Right atrium auricular region (tissue), 2 donors: ENCODE results near the gene INSM2. TPM values are rescaled to one million over a fixed set of nuclear protein-coding genes. Genes with fewer than 3 reads are reported as not detected.

Experiments used
- DNase-seq: peaks from one replicate; pipeline ENCODE4 v3.0.0-alpha.2; 2019; ENCODE audit warnings: low spot score
- H3K27ac ChIP-seq, 2 donors: fragments of 200-600 bp; sonication (generic); 1 replicate in 1 of 2; 2 replicates in 1 of 2; pipeline ENCODE4 v1.5.1; 2016 to 2019
- H3K27me3 ChIP-seq, 2 donors: fragments of 200-600 bp; sonication (generic); one replicate each; pipeline versions ENCODE4 v1.5.1 to v1.6.0; 2017 to 2019
- H3K36me3 ChIP-seq: fragments of 200-600 bp; sonication (generic); one replicate; pipeline ENCODE4 v1.5.1; 2016
- H3K4me1 ChIP-seq, 2 donors: fragments of 200-600 bp; sonication (generic); one replicate each; pipeline versions ENCODE4 v1.5.1 to v1.6.0; 2017 to 2019
- H3K4me3 ChIP-seq, 2 donors: fragments of 200-600 bp; sonication (generic); 1 replicate in 1 of 2; 2 replicates in 1 of 2; pipeline ENCODE4 v1.5.1; 2017 to 2019; ENCODE audit warnings: mild to moderate bottlenecking in 1 of 2, moderate library complexity in 1 of 2
- H3K9me3 ChIP-seq, 2 donors: fragments of 200-600 bp; sonication (generic); one replicate each; pipeline ENCODE4 v1.5.1; 2019
- CTCF ChIP-seq, 2 donors: fragments of 200-600 bp; sonication (generic); IDR thresholded peaks; one replicate each; pipeline ENCODE4 v1.5.1; 2019; ENCODE audit warnings: antibody characterized with exemption in 2 of 2
- total RNA-seq, 2 donors: library from RNA; depleted of rRNA; stranded (reverse); fragments of >200 nt; gene quantifications; one replicate each; pipeline ENCODE4 v1.1.0, GENCODE V29; 2016

The INSM2 gene
- total RNA-seq, 2 donors from 2014 or later: not detected

- no peak overlapping the region for H3K4me3 ChIP-seq
- no peak for DNase-seq
- no peaks in the 10 kb centered on the region for H3K9me3 ChIP-seq
- H3K27ac ChIP-seq: no peak overlapping the region
- H3K4me1 ChIP-seq: no peaks in the 10 kb centered on the region
- no peak for TF ChIP-seq CTCF (IDR thresholded peaks at IDR 0.05)
- H3K36me3 ChIP-seq: no peaks in the 10 kb centered on the region
- no peaks in the 10 kb centered on the region for H3K27me3 ChIP-seq
Observed at GRCh38 chr14:35565871-35566464, 32.0 kb downstream of the INSM2 start.

- no peaks in the 10 kb centered on the region for H3K36me3 ChIP-seq
- no peak overlapping the region for H3K4me3 ChIP-seq
- no peaks in the 10 kb centered on the region for H3K4me1 ChIP-seq
- no peak for TF ChIP-seq CTCF (IDR thresholded peaks at IDR 0.05)
- no peak for DNase-seq
- H3K27ac ChIP-seq: no peak overlapping the region
- no peaks in the 10 kb centered on the region for H3K27me3 ChIP-seq
- H3K9me3 ChIP-seq: no peaks in the 10 kb centered on the region
Observed at GRCh38 chr14:35571598-35571997, 37.6 kb downstream of the INSM2 start.

GRCh38 chr14:35573911-35574310 lies 39.9 kb downstream of the INSM2 start:
- Histone ChIP-seq H3K27me3 (no peaks in the 10 kb centered on the region), H3K36me3 (no peaks in the 10 kb centered on the region), H3K27ac (no peak overlapping the region), H3K4me1 (no peaks in the 10 kb centered on the region), H3K4me3 (no peak overlapping the region), H3K9me3 (no peaks in the 10 kb centered on the region)
- no peak for DNase-seq
- no peak for TF ChIP-seq CTCF (IDR thresholded peaks at IDR 0.05)

- no peak overlapping the region for H3K27ac ChIP-seq
- no peaks in the 10 kb centered on the region for H3K27me3 ChIP-seq
- H3K9me3 ChIP-seq: no peaks in the 10 kb centered on the region
- H3K36me3 ChIP-seq: no peaks in the 10 kb centered on the region
- no peaks in the 10 kb centered on the region for H3K4me1 ChIP-seq
- no peak overlapping the region for H3K4me3 ChIP-seq
- DNase-seq: no peak
- no peak for TF ChIP-seq CTCF (IDR thresholded peaks at IDR 0.05)
Observed at GRCh38 chr14:35576260-35576659, 42.3 kb downstream of the INSM2 start.

GRCh38 chr14:35576856-35577255 lies 42.9 kb downstream of the INSM2 start:
- TF ChIP-seq CTCF (IDR thresholded peaks at IDR 0.05): no peak
- Histone ChIP-seq H3K27ac (no peak overlapping the region), H3K4me1 (no peaks in the 10 kb centered on the region), H3K9me3 (no peaks in the 10 kb centered on the region), H3K36me3 (no peaks in the 10 kb centered on the region), H3K27me3 (no peaks in the 10 kb centered on the region), H3K4me3 (no peak overlapping the region)
- DNase-seq: no peak

GRCh38 chr14:35578135-35578534 lies 44.2 kb downstream of the INSM2 start:
- no peak for TF ChIP-seq CTCF (IDR thresholded peaks at IDR 0.05)
- Histone ChIP-seq H3K4me1 (no peaks in the 10 kb centered on the region), H3K27me3 (no peaks in the 10 kb centered on the region), H3K36me3 (no peaks in the 10 kb centered on the region), H3K9me3 (no peaks in the 10 kb centered on the region), H3K4me3 (no peak overlapping the region), H3K27ac (no peak overlapping the region)
- DNase-seq: no peak
